BLaER1 treated with 17β-estradiol and CSF1 and Interleukin-3, amounts not matched to agents 10 nM and 100 nM (cell line): Measurements from ENCODE around the gene WWOX.

ENCODE experiments used
- H3K27ac ChIP-seq, 11 experiments: shearing (Covaris generic); formaldehyde crosslinking; 2 replicates each; pipeline ENCODE4 v1.8.1; 2022
- H3K27me3 ChIP-seq, 11 experiments: shearing (Covaris generic); formaldehyde crosslinking; 2 replicates each; pipeline ENCODE4 v1.8.1; 2022
- H3K36me3 ChIP-seq, 11 experiments: shearing (Covaris generic); formaldehyde crosslinking; 2 replicates each; pipeline ENCODE4 v1.8.1; 2022
- H3K4me1 ChIP-seq, 10 experiments: shearing (Covaris generic); formaldehyde crosslinking; 2 replicates each; pipeline ENCODE4 v1.8.1; 2022
- H3K4me2 ChIP-seq, 11 experiments: shearing (Covaris generic); formaldehyde crosslinking; 2 replicates each; pipeline ENCODE4 v1.8.1; 2022
- H3K4me3 ChIP-seq, 10 experiments: shearing (Covaris generic); formaldehyde crosslinking; 2 replicates each; pipeline ENCODE4 v1.8.1; 2022
- H3K9ac ChIP-seq, 11 experiments: shearing (Covaris generic); formaldehyde crosslinking; 2 replicates each; pipeline ENCODE4 v1.8.1; 2022
- H3K9me3 ChIP-seq, 11 experiments: shearing (Covaris generic); formaldehyde crosslinking; replicated peaks in 1 of 11; 2 replicates each; pipeline ENCODE4 v1.8.1; 2022
- H4K20me1 ChIP-seq, 11 experiments: shearing (Covaris generic); formaldehyde crosslinking; 2 replicates each; pipeline ENCODE4 v1.8.1; 2022
- Cebpa-rat ChIP-seq, 11 experiments: shearing (Covaris generic); IDR thresholded peaks; 2 replicates each; pipeline ENCODE4 v1.8.1; 2022

The WWOX gene

GRCh38 chr16:78608305-78608776 lies 508.9 kb downstream of the WWOX start:
- H3K27ac ChIP-seq = no peak overlapping the region
- no peak for TF ChIP-seq Cebpa-rat (IDR thresholded peaks at IDR 0.05)
- no peak overlapping the region for H3K9ac ChIP-seq
- peaks cover 0 to 12% (median 0%) of the 10 kb centered on the region in 10 experiments; a peak in 4 of 20 replicates for H3K4me1 ChIP-seq
- no peaks in the 10 kb centered on the region for H3K36me3 ChIP-seq
- H4K20me1 ChIP-seq = no peaks in the 10 kb centered on the region
- H3K9me3 ChIP-seq = no peaks in the 10 kb centered on the region
- no peak overlapping the region for H3K4me3 ChIP-seq
- H3K27me3 ChIP-seq = no peaks in the 10 kb centered on the region
- no peak overlapping the region for H3K4me2 ChIP-seq

DNA sequence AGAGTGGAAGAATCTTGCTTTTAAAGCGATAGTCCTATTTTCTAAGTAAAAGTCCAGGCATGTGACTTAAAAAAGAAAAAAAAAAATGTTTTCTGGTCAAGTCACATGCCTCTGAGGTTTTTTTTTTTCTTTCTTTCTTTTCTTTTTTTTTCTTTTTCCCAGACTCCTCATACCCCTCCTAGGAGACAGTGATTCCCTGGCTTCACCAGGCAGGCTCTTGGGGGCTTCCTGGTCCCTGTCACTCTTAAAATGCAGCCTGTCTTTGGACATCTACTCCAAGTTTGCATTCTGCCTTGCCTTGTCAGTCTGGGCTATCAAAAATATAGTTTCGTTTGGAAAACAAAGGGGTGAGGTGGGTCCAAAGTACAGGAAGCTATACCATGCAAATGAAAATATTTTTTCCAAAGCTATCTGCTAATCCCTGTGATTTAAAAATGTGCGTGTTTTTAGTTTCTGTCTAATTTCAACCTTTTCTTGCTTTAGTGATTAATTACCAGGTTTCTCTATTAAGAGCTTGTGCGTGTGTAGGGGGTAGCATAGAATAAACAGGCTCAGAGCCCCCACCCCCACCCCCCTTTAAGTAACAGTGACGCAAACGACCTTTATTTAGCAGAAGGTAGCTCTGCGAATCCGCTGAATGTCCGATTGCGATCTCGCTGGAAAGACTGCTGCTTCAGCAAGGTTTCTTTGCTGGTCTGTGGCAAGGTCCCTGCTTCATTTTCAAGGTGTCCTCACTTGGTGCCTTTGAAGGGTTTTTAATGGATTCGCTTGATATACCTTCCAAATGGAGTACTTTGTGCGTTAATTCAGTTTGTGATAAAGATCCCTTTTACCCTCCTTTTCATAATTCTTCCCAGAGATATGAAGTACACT lies 510.2 kb downstream of the WWOX start:
- peaks cover 0 to 12% (median 0%) of the 10 kb centered on the region in 10 experiments; a peak in 4 of 20 replicates for H3K4me1 ChIP-seq
- TF ChIP-seq Cebpa-rat (IDR thresholded peaks at IDR 0.05) = no peak
- no peak overlapping the region for H3K4me3 ChIP-seq
- no peak overlapping the region for H3K9ac ChIP-seq
- peak overlapping the region in 3 of 11 experiments; percentile 8 to 19 (median 17); a peak in 2 of 22 replicates for H3K4me2 ChIP-seq
- H3K27ac ChIP-seq = no peak overlapping the region
- no peaks in the 10 kb centered on the region for H3K27me3 ChIP-seq
- H3K9me3 ChIP-seq = no peaks in the 10 kb centered on the region
- H3K36me3 ChIP-seq = no peaks in the 10 kb centered on the region
- H4K20me1 ChIP-seq = no peaks in the 10 kb centered on the region

GRCh38 chr16:78611318-78611717 lies 511.9 kb downstream of the WWOX start:
- Histone ChIP-seq H3K4me2 (no peak overlapping the region), H3K36me3 (no peaks in the 10 kb centered on the region), H3K27ac (no peak overlapping the region), H3K4me1 (peaks cover 0 to 12% (median 0%) of the 10 kb centered on the region in 10 experiments; a peak in 4 of 20 replicates), H3K4me3 (no peak overlapping the region), H3K27me3 (no peaks in the 10 kb centered on the region), H4K20me1 (no peaks in the 10 kb centered on the region), H3K9me3 (no peaks in the 10 kb centered on the region), H3K9ac (no peak overlapping the region)
- no peak for TF ChIP-seq Cebpa-rat (IDR thresholded peaks at IDR 0.05)

- no peak overlapping the region for H3K9ac ChIP-seq
- TF ChIP-seq Cebpa-rat (IDR thresholded peaks at IDR 0.05) = no peak
- peaks cover 8 to 16% (median 11%) of the 10 kb centered on the region in 11 experiments; a peak in 19 of 22 replicates for H3K9me3 ChIP-seq
- H3K4me3 ChIP-seq = no peak overlapping the region
- no peak overlapping the region for H3K27ac ChIP-seq
- no peaks in the 10 kb centered on the region for H3K27me3 ChIP-seq
- H3K4me2 ChIP-seq = no peak overlapping the region
- no peaks in the 10 kb centered on the region for H3K36me3 ChIP-seq
- H4K20me1 ChIP-seq = no peaks in the 10 kb centered on the region
- no peaks in the 10 kb centered on the region for H3K4me1 ChIP-seq
These were observed 520.4 kb downstream of the WWOX start for GRCh38 chr16:78619811-78620210.

GRCh38 chr16:78620291-78620690 lies 520.8 kb downstream of the WWOX start:
- H4K20me1 ChIP-seq = no peaks in the 10 kb centered on the region
- H3K27me3 ChIP-seq = no peaks in the 10 kb centered on the region
- H3K36me3 ChIP-seq = no peaks in the 10 kb centered on the region
- peaks cover 8 to 16% (median 11%) of the 10 kb centered on the region in 11 experiments; a peak in 19 of 22 replicates for H3K9me3 ChIP-seq
- no peak overlapping the region for H3K27ac ChIP-seq
- H3K4me2 ChIP-seq = no peak overlapping the region
- no peaks in the 10 kb centered on the region for H3K4me1 ChIP-seq
- H3K9ac ChIP-seq = no peak overlapping the region
- H3K4me3 ChIP-seq = no peak overlapping the region
- TF ChIP-seq Cebpa-rat (IDR thresholded peaks at IDR 0.05) = no peak

DNA sequence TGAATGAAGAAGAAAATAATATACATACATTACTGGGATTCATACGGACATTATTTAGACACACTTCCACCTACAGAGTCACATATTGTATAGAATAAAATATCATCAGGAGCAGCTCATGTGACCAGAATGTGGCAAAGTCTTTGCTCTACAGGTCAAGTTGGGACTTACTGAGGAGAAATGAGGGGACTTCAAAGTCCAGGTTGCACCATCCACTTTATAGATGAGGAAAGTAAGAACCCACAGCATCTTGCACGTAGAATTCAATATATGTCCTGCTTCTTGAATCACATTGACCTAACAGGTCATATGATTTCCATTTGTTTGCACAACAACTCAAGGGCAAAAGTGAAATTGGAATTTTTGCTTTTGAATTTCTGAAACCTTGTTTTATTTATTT lies 524.3 kb downstream of the WWOX start:
- Histone ChIP-seq H3K9ac (no peak overlapping the region), H3K4me1 (no peaks in the 10 kb centered on the region), H3K36me3 (no peaks in the 10 kb centered on the region), H3K27me3 (no peaks in the 10 kb centered on the region), H3K27ac (no peak overlapping the region), H3K9me3 (peaks cover 8 to 16% (median 11%) of the 10 kb centered on the region in 11 experiments; a peak in 19 of 22 replicates), H4K20me1 (no peaks in the 10 kb centered on the region), H3K4me2 (no peak overlapping the region), H3K4me3 (no peak overlapping the region)
- TF ChIP-seq Cebpa-rat (IDR thresholded peaks at IDR 0.05) = no peak

DNA sequence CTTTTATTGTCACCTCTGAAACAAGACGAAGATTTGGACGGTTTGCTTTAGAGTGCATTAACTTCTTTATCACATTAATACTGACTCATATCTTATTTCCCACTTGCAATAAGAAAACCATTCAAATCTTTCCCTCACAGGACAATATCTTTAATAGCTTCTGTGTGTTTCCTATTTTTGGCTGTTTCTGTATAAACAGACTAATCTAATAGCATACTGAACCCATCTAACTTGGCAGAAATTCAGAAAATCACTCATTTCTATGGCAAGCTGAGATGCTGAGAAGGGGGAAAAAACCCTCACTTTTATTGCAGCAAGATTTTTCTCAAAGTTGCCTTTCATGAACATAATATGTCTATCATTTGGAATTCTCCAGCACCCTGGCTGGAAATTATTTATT lies 524.9 kb downstream of the WWOX start:
- no peak overlapping the region for H3K27ac ChIP-seq
- H3K4me3 ChIP-seq = no peak overlapping the region
- H3K9ac ChIP-seq = no peak overlapping the region
- H4K20me1 ChIP-seq = no peaks in the 10 kb centered on the region
- H3K36me3 ChIP-seq = no peaks in the 10 kb centered on the region
- H3K9me3 ChIP-seq = peaks cover 9 to 19% (median 14%) of the 10 kb centered on the region in 11 experiments; a peak in 20 of 22 replicates
- H3K4me1 ChIP-seq = no peaks in the 10 kb centered on the region
- TF ChIP-seq Cebpa-rat (IDR thresholded peaks at IDR 0.05) = no peak
- no peaks in the 10 kb centered on the region for H3K27me3 ChIP-seq
- H3K4me2 ChIP-seq = no peak overlapping the region

DNA sequence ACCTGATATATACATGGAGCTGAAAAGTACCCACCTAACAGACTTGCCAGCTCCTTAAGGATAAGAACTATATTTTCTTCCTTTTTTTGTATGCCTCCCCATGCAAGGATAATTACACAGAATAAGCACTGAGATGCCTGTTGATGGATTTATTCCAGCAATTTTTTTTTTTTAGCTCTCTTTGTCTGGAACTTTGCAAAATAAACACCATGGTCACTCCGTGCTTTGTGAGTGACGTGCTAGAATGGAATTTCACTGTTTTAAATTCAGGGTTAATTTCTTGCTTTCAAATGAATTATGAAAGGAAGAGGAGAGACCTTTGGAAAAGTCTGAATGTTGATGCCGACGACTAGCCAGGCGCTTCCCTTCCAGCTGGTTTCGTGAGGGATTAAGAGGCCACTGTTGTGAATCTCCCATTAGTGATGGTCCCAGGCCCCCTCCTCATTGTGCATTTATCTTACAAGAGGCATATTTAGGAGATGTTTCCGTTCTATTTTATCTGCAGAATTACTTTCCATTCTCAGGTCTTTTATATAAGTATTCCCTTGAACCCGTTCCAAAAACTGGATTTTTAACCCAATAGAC lies 529.1 kb downstream of the WWOX start:
- TF ChIP-seq Cebpa-rat (IDR thresholded peaks at IDR 0.05) = no peak
- Histone ChIP-seq H4K20me1 (no peaks in the 10 kb centered on the region), H3K9ac (no peak overlapping the region), H3K4me1 (no peaks in the 10 kb centered on the region), H3K9me3 (peaks cover 13 to 24% (median 20%) of the 10 kb centered on the region in 11 experiments), H3K4me2 (no peak overlapping the region), H3K27ac (no peak overlapping the region), H3K4me3 (no peak overlapping the region), H3K36me3 (peaks cover 0 to 9% (median 0%) of the 10 kb centered on the region in 11 experiments; a peak in 1 of 22 replicates), H3K27me3 (no peaks in the 10 kb centered on the region)

GRCh38 chr16:78629173-78629572 lies 529.7 kb downstream of the WWOX start:
- no peak overlapping the region for H3K9ac ChIP-seq
- no peaks in the 10 kb centered on the region for H3K4me1 ChIP-seq
- peaks cover 0 to 9% (median 0%) of the 10 kb centered on the region in 11 experiments; a peak in 1 of 22 replicates for H3K36me3 ChIP-seq
- no peak overlapping the region for H3K27ac ChIP-seq
- TF ChIP-seq Cebpa-rat (IDR thresholded peaks at IDR 0.05) = no peak
- no peaks in the 10 kb centered on the region for H4K20me1 ChIP-seq
- H3K9me3 ChIP-seq = peaks cover 13 to 24% (median 20%) of the 10 kb centered on the region in 11 experiments
- no peak overlapping the region for H3K4me3 ChIP-seq
- no peaks in the 10 kb centered on the region for H3K27me3 ChIP-seq
- H3K4me2 ChIP-seq = no peak overlapping the region
